Smooth muscle cell of the coronary artery (primary cell): ENCODE results near the gene PTGES. TPM values are rescaled to one million over a fixed set of nuclear protein-coding genes. Genes with fewer than 3 reads are reported as not detected.

Source experiments
- total RNA-seq: library from RNA; depleted of rRNA; stranded (reverse); fragments of >200 nt; gene quantifications from 2 replicates; pipeline ENCODE4 v1.2.3, GENCODE V29; 2014; ENCODE audit warnings: low replicate concordance

PTGES gene, protein sequence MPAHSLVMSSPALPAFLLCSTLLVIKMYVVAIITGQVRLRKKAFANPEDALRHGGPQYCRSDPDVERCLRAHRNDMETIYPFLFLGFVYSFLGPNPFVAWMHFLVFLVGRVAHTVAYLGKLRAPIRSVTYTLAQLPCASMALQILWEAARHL
- total RNA-seq = 2.6 and 30.0 TPM in 2 replicates

DNA sequence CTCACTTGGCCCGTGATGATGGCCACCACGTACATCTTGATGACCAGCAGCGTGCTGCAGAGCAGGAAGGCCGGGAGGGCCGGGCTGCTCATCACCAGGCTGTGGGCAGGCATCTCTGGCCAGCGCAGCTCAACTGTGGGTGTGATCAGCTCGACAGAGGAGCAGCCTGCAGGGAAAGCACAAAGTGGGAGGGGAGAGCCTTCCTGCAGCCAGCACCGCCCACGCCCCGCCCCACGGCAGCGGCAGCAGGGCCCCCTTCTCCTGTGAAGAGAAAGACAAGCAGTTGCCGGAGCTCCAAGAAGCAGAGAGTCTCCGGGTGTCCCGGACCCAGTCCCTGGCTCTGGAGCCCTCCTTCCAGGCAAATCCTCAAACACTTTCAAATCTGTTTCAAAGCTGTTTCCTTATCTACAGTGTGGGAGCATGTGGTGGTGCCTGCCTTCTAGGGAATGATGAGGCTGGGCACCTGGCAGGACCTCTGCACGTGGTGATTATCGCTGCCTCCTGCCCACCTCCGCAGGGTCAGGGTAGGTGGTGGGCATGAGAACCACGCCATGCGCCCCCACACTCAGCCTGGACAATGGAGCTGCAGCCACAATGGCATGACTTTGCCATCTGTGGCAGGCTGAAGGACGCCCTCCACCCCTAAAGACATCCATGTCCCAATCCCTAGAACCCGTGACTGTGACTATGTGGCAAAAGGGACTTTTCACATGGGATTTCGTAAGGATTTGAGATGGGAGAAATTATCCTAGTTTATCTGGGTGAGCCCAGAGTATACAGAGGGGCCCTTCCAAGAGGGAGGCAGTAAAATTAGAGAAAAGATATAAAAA is at the start of gene PTGES:
TSS of gene PTGES (minus strand) at position 143 of the 830 bp plus-strand sequence. CDS start at position 113, 30 bp downstream.

Other genes with a start within 250 kb of the PTGES start
- gene C9orf50, start 131.9 kb downstream of the PTGES start, total RNA-seq = 0.08 TPM in 1 of 2 replicates, not detected in the other
- gene NTMT1, start 126.9 kb downstream of the PTGES start, total RNA-seq = 33.6 and 50.1 TPM in 2 replicates
- gene ASB6, start 110.9 kb downstream of the PTGES start, total RNA-seq = 9.6 and 9.9 TPM in 2 replicates
- gene PRRX2, start 87.4 kb downstream of the PTGES start, total RNA-seq = 8.5 and 15.1 TPM in 2 replicates
- gene TOR1B, start 50.1 kb upstream of the PTGES start, total RNA-seq = 13.1 and 18.9 TPM in 2 replicates
- 14.4 and 19.8 TPM in 2 replicates for gene TOR1A, start 71.1 kb upstream of the PTGES start, total RNA-seq
- gene C9orf78, start 82.2 kb upstream of the PTGES start, total RNA-seq = 44.6 and 121 TPM in 2 replicates
- gene USP20, start 82.4 kb upstream of the PTGES start, total RNA-seq = 8.3 and 20.1 TPM in 2 replicates